Activated CD4-positive, alpha-beta T cell treated with anti-CD3 and anti-CD28 coated beads, Interleukin-2, amount 50 U/mL, for 4 hours (primary cell): ENCODE data around the gene MKX.

Source experiments
- DNase-seq, 2 experiments: peaks; one replicate each; pipeline ENCODE4 v3.0.0-alpha.2; 2020

Gene MKX

DNA sequence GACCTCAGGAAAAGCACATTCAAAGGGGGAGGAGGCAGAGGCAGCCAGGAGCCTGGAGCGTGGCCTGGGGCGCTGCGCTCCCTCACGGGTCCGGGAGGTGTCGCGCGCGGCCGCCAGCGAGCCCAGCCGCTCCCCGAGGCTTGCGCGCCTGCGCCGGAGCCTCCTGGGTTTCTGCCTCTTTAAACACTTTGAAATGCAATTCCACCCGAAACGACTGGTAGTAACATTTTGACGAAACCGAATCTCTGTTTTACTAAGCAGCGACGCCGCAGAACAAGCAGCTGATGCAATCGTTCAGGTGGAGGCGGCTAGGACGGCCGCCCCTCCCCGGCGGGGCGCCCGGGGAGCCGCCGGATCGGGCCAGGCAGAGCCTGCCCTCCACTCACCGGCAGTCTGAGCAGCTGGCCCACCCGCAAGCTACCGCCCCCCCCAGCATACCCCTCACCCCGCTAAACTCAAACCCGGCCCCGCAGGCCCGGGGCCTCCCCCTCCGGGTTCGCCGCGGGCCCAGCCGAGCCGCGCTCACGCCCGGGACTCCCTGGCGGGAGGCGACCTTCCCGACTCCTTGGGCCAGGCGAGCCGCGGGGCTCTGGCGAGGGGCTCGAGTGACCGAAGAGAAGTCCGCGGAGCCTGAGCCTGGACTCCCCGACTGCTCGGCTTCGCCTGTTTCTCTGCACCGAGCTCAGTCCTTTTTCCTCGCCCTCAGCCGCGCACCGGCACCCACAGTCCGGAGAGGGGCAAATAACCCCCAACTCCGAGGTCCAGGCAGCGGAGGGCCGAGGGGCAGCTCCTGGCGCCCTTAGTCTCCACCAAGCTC is 3.2 kb downstream of the MKX start:
- DNase-seq, result peak; percentile 72 to 74

DNA sequence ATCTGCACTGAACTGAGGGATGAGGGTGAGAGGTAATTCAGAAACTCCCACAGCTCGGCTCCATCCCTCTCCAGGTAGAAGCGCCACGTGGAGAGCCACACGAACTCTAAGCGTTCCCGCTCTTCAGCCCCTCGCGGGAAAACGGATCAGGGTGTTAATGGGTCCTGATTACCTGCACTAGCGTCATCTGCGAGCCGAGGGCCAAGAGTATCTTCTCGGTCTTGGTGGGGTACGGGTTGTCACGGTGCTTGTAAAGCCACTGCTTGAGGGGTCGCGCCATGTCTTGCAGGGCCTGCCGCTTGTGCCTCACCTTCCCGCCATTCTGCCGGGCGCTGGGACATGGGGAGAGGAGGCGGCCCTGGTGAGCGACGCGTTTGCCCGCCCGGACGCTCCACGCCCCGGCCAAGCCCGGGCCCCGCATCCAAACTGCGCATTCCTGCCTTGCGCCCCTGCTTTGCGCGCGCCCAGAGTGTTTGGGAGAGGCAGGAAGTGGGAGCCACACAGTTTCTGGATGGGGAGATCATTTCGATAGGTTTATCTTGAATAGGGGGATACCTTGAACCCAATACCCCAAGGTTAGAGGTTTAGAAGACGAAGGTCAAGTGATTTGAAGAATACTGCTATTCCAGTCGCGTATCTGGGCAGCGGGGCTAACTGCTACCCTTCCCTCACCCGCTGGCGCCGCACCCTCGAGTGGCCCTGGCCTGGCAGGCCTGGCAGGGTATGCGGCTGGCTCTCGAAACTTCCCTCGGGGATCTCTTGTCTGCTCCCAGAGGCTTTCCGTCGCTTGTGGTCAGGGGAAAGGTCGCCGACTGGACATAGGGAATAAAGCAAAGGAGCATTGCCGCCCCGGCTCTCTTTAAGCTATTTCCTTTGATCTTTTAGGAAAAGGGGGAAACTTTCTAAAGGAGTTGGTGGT is 4.2 kb downstream of the MKX start:
- DNase-seq, result no peak

DNA sequence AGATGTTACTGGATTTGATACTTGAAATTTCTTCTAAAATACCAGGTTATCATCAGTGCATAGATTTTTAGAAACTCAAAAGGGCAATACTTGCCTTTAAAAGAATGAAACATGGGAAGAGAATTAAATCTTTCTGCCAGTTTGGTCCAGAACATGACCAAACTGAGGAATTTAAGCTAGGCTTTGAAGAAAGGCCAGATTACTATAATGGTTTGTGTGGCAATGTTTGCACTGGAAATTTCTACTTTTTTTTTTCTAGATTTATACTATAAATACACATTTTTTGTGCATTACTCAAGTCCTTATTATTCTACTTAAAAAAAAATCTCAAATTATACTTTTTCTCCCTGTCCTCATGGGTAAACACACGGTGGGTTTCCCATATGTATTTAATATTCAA is 9.2 kb downstream of the MKX start:
- no peak for DNase-seq

DNA sequence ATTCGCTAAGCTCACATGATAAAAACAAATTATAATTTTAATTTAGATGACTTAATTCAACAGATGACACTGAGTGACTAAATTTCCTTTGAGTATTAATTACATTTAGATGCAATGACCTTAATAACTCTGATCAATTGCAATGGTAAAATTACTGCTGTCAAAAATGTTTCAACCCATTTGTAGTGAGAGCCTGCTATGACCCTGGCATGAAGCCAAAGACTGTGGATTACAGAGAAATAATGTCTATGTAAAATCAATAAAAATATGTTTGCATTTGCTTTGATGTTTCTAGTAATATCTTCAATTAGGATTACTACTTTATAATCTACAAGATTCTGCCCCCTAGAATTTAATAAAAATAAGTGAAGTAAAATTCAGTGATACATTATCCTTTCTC is 15.6 kb downstream of the MKX start:
- DNase-seq, result no peak

DNA sequence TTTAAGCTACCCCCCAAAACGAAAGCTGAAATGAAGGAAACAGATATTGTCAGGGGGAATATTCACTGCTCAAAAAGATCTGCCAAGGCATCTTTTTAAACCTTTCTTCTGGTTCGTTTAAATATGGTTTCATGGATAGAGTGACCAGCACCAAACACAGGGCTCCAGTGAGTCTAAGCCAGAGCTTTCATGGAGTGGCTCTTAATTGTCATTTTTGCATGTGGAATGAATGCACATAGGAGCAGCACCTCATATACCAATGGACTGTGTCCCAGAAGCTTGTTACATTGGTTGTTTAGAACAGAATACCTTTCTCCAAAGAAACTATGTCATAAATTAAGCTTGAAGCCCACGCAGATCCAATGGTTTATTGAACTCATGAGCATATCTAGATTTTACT is 17.3 kb downstream of the MKX start:
- no peak for DNase-seq

DNA sequence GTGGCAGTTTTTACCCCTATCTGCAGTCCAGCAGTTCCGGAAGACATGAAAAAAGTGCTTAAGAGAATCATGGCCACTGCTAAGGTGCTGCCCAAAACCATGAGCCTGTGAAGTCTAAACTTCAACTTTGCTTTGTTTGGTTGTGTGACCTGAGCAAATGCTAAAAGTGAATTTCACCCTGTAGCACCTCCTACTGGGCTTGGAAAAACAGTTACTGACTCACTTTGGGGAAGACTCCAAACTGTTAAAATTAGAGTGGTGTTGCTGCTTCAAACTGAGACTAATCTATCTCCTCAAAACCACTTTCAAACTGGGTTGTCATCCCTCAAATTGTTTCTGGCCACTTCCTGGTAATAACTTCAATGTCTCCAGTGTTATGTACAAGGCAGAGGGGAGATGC is 21.3 kb downstream of the MKX start:
- no peak for DNase-seq

DNA sequence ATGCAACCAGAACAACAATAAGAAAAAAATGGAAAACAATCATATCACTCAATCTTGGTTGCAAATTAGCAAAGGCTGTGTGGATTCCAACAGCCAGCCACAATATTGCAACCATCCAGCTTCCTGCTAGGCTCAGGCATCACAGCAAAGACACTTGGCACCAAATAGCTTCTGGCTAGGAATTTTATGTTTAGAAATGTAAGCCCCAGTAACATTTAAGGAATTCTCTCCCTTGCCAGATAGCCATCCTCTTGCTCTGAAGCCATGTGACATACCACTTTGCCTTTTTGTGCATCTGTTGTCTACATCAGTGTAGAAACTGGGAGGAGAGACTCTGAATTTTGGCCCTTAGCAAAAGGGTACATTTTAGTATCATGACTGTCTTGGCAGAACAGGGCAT is 22.2 kb downstream of the MKX start:
- no peak for DNase-seq

DNA sequence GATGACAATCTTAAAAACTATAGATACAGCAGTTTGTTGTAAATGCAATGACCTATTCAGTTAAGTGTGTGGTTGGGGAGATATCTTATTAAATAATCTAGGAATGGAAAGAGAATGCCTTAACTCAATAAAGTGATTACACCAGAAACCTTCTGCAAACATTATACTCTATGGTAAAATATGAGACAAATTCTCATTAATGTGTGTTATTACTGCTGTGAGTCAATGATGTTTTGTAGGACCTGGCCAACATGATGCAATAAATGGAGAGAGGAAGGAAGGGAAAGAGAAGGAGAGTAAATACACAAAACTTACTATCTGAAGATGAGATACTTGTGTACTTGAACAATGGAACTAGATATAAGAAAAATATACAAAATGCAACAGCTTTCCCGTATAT is 25.1 kb downstream of the MKX start:
- DNase-seq, result no peak

DNA sequence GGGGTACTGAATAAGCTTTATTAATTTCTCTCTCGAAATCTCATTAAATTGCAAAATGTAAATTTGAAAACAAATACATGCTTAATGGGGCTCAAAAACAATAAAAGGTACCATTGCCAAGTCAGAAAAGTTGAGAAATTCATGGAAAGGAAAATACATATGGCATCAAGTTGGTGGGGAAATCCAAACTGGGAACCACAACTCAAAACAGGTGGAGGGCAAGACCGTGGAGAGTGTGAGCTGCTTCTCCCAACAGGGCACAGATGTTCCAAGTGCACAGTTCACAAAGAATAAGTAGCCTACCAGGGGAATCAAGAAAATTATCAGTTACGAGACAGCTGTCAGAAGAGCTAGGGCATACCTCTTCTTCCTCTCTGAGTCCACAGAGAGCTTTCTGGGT is 26.6 kb downstream of the MKX start:
- no peak for DNase-seq

DNA sequence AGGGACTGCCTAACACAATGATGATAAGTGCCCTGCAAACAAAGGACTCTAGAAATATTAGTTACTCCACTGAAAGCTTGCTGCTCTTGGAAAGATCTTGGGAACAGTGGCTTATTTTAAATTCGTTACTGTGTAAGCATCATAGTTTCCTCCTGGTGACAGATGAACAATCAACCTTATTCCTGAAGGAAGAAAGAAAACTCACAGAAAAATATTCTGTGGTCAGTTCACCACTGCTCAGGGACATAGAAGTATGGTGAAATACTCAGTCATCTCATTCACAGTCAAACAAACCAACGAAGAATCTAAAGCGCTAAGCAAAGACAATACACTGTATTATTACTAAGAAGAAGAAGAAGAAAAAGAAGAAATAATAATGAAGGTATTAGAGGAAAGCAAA is 27.8 kb downstream of the MKX start:
- no peak for DNase-seq

DNA sequence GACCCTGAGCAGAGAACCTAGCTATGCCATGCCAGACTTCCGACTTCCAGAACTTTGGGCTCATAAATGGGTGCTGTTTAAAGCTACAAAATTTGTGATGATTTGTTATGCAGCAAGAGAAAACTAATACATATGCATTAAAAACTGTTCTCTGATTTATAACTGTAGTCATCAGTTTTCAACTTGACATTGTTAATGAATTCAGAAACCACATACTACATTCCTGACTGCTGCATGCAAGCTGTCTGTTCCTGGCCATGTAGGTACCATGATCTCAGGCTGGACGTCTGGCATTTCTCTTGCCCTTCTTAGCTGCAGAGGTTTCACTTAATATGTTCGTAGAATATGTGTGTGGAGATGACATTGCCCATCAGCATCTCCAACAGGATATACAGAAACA is 28.4 kb downstream of the MKX start:
- no peak for DNase-seq

DNA sequence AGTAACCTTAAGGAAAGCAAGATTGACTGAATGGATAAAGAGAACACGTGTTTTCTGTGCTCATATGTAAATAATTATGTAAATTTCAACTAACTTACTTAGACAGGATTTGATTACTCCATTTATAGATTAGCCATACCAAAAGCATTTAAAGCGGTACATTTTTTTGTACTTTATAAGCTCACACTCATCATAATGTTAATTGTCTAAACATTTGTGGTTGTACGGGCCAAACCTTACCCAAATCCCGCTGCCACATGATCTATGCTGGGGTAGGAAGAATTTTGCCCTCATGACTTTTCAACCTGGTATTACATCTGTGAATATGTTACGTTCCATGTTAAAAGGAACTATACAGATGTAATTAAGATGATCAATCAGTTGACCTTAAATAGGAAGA is 29.1 kb downstream of the MKX start:
- no peak for DNase-seq

DNA sequence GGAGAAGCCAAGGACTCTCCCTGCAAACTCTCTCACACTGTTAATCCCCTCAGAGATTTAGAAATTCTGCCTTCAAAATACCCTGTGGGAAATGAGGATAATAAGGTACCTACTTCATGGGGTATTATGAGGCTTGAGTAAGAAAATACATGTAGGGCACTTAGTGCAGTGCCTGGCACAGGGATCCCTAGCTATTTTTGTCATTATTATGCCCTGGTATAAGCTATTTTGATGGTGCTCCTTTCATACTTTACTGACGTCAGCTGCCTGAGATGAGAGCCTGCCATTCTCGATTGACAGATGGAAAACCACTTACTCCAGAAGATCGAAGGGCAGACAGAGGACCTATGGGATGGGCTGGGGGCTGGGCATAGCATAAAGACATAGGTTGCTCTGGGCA is 30.1 kb downstream of the MKX start:
- DNase-seq, result no peak

DNA sequence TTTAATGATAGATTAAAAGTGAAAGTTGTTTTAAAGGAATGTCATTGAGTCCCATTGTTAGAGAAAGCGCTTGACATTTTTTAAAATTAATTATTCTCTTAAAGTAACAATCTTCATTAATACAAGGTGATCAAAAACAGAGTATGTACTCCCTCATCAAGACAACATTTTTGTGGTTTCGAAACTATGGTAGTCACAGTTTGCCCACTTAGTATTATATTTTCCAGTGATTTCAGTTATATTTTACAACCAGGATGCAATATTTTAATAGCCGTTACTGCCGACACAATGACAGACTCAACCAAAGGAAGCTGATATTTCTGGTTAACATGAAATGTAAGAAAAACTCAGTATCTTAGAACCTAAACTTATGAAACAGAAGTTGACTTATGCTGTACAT is 31.3 kb downstream of the MKX start:
- no peak for DNase-seq

DNA sequence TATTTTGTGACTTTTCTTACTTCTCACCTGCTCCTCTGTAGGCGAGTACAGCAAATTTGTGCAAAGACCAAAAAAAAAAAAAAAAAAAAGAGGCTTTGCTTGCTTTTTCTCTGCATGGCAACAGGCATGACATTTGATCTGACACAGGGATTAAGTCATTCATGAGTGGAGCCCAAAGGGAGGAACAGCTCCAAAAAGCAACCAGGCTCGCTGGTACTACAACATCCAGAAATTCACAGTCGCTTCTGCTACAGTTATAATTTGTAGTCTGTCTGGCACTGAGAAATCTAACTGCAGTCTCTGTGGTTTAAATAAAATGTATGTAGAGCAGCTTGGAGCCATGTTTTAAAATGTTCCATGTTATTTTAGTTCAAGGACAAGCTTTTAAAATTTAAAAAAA is 31.7 kb downstream of the MKX start:
- no peak for DNase-seq

DNA sequence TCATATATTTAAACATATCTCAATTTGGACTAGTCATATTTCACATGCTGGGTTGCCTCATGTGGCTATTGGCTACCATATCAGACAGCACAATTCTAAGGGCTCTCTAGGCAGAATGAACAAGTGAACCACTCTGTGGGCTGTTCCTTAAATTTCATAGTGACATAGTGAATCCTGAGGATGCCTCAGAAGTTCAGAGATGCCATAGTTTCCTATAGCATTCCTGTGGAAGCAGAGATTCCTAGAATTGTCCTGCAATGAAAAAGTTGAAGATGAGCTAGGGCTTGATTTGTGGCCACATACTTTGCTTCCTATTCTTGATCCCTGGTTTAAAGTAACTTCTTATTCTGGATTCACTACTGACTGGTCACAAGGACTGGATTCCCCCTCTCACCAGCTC is 35.6 kb downstream of the MKX start:
- DNase-seq, result no peak

DNA sequence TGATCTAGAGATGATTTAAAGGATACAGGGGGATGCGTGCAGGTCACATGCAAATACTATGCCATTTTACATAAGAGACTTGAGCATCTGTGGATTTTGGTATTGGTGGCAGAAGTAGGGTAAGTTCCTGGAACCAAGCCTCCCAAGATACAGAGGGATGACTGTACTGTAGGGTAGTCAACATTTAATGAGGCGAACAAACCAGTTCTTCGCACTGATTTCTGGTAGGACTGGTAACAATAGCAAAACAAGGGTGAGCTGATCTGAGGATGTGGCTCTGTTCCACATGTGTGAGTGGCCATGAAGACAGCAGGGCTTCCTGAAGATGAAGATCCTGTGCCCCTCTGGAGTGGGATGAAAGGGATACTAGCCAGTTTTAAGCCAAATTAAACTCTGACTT is 36.3 kb downstream of the MKX start:
- DNase-seq, result no peak

DNA sequence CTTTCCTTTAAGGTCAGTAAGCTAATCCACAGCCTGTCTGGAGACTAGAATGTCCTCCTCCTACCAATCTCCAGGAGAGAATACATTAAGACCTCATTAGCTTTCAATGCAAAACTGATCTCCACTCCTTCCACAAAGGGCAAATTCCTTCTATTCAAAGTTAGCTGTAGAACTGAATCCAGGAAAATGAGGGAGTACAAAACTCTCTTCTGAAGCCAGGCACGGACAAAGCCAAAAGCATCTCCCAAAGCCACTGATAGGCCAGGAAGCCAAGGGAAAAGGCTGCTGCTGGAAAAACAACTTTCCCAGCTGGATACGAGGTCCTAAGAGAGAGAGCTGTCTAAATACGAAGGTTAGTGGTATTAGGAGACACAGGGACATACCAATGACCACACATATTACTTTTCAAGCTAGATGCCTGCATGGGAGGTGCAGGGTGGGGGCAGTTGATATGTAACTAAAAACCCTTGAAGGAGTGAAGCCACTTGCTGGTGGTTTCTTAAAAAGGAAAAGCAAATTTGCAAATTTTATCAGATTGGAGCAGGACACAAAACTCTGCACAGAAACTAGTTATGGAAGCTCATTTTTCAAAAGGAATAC is 43.6 kb downstream of the MKX start:
- no peak for DNase-seq

DNA sequence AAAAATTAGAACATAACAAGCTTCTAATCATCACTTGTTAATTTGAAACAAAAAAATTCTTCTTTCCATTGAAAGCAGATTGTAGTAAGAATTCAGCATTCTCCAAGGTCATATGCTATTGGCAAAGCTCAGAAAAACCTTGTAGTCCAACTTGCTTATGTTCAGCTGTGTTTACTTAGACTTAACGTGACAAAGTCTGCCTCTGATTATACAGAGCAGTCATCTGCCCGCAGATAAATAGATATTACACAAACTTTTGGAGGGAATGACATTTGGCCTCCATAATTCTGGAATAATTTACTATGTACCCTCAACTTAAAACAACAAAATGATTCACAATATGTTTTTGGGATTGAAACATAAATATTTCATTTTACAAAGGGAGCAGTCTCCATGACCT is 45.8 kb downstream of the MKX start:
- no peak for DNase-seq

DNA sequence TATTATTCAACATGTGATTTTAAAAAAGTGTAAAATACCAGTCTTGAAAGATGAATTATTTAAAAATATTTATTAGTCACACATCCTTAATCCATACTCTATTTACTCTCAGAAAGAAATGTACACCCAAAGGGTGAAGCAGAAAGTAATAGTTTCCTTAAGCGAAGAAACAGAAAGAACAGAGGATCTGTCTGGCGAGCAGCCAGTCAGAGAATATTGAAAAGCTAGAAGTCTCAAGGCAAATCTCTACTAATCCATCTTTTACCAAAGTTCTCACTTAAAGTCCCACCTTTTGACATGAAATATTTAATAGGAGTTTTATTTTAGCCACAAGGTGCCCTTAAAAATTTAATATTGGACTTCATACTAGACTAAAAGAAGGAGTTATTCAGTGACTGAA is 46.7 kb downstream of the MKX start:
- DNase-seq, result no peak

DNA sequence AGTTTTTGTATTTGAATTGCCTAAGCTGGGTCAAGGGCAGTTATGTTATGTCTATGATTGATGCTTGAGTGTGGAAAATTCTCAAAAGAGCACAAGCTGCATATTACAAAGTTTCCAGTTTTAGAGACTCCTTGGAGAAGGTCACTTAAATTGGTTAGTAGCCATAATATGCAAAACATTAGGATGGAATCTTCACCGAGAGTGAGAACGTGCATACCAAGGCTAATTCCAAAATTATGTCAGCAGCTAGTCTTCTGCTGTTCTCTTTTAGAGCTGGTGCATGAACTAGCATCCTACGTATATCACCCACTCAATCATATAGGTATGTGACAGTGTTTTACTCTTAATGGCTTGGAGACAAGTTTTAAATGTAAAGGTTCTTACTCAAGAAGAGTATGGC is 49.2 kb downstream of the MKX start:
- DNase-seq, result no peak

DNA sequence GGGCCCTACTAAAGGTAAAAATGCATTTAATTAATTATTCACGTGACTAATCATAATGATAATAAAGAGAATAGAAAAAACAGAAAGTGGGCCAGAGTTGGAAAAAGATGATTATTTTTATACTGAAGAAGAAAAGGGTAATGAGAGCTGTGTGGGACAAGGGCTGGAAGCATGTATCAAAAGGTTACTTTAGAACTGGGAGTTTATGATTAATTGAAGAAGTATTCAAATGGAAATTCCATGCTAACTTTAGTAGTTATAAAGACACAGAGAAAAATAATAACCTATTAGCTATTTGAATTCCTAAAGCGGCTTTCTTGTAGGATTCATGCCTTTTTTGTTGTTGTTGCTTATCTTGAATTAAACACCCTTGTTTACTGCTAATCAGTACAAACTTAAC is 49.9 kb downstream of the MKX start:
- DNase-seq, result no peak

DNA sequence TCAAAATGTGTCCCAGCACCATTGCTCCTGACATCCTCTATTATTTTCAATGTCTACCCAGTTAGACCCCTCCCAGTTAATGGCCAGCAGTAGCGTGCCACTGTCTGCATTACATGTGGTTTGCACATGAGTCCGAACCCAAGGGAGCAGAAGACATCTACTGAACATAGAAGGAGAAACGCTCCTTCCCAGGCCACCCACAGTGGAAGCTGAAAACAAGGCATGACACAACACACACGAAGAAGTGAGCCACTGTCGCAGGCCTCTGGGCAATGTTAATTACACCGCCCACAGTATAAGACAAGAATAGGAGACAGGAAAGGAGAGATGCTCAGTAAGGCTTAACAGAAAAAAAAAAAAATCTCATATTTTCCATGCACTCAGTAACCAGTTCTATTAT is 50.5 kb downstream of the MKX start:
- DNase-seq, result no peak

DNA sequence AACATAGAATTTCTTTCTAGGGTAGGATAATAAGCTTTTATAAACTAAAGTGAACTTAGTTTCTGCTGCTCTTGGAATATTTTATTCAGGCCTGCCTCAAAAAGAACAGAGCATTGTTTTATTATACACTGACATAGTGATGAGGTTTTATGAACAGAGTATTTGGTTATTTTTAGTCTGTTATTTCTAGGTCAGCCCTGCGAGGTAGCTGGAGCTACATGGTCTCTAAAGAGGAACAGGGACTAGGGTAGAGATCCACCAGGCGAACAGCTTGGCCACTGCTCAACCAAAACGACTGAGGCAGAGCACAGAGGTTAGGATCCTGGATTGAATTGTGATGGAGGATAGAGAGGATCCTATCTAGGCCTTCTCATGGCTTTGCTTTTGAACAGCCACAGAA is 53.0 kb downstream of the MKX start:
- no peak for DNase-seq
